ENCODE data around the gene SGSM1. TPM values are rescaled to one million over a fixed set of nuclear protein-coding genes. Genes with fewer than 3 reads are reported as not detected.

SGSM1 gene
- total and polyA plus RNA-seq, 2 of the 4 experiments (the other 2 are of a cell fraction) = not detected

DNA sequence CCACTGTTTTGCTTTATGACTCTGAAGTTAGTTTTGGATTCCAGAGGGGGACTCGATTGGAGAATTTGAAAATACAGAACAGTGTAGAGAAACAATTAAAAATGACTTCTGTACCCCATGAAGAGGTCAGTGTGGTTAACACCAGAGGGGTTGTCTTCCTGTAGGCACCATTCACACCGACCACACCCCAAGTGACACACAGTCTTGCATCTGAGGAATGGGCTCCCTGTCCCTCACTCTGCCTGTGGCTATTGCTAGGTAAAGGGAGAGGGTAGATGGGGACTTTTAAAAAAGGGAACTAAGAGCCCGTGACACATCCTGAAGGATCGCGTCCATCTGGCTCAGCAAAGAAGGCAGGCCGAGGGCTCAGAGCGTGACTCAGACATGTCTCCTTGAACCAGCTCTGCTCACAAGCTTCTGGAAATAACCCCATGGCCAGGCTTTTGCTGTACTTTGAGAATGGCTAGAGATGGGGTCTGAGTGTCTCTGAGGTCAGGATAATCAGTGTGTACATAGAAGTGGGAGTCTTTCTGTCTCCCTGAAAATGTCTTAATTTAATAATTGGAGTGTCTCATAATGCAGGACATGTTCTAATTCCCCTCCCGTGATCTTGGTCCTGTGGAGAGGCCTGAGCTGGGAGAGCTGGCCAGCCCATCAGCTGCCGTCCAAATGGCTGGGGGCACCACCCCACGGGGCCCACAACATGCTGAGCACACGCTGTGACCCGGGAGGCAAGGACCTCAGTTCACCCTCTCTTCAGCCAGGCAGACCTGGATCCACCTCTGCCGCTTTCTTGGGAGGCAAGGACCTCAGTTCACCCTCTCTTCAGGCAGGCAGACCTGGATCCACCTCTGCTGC, 39.3 kb downstream of the SGSM1 start (continued):
- TF ChIP-seq SMC3 (IDR thresholded peaks at IDR 0.05; ENCODE audit: low read depth, low read length) = no peak

GRCh38 chr22:24847490-24847889, 41.5 kb downstream of the SGSM1 start:
- Histone ChIP-seq H3K4me1 (ENCODE audit: control insufficient read depth, insufficient read depth, low read length) (no peaks in the 10 kb centered on the region), H3K4me2 (ENCODE audit: low read depth, low read length) (no peak overlapping the region), H2AK5ac (ENCODE audit: low read depth, low read length) (no peak overlapping the region), H3K23ac (ENCODE audit: low read depth, low read length) (no peak overlapping the region), H3K18ac (ENCODE audit: low read depth, low read length) (no peak overlapping the region), H3K79me1 (ENCODE audit: low read depth in 1 of 2, low read length in 2 of 2) (no peaks in the 10 kb centered on the region), H2BK120ac (ENCODE audit: low read depth, low read length) (no peak overlapping the region), H4K20me1 (ENCODE audit: insufficient read depth, low read length) (no peaks in the 10 kb centered on the region), H2BK5ac (ENCODE audit: low read depth, low read length, poor library complexity, severe bottlenecking) (no peak overlapping the region), H3K56ac (ENCODE audit: extremely low read depth, insufficient read depth, low read length) (no peak overlapping the region), H4K8ac (ENCODE audit: low read depth in 2 of 2, low read length in 2 of 2) (no peak overlapping the region), H2AK9ac (replicated peaks; ENCODE audit: low read depth, low read length, poor library complexity) (no peak overlapping the region), H3K4ac (ENCODE audit: low read depth, low read length) (no peak overlapping the region), H3K14ac (replicated peaks; ENCODE audit: low read depth, low read length) (no peak overlapping the region), H3K27ac (ENCODE audit: insufficient read depth, low read length) (no peak overlapping the region), H3K4me3 (ENCODE audit: insufficient read depth, low read depth, low read length) (no peak overlapping the region), H3K36me3 (ENCODE audit: control insufficient read depth, insufficient read depth, low read length) (no peaks in the 10 kb centered on the region), H3K9me1 (ENCODE audit: insufficient read depth, low read length) (no peaks in the 10 kb centered on the region), H4K5ac (ENCODE audit: low read depth, low read length) (no peak overlapping the region), H2BK20ac (ENCODE audit: low read depth, low read length) (no peak overlapping the region), H2AFZ (replicated peaks; ENCODE audit: low read length, poor library complexity) (no peak overlapping the region), H3K27me3 (ENCODE audit: control insufficient read depth, insufficient read depth, low read length) (no peaks in the 10 kb centered on the region), H3K9me3 (ENCODE audit: control insufficient read depth, insufficient read depth, low read length) (no peaks in the 10 kb centered on the region), H3K9ac (ENCODE audit: low read depth, low read length) (no peak overlapping the region), H4K91ac (ENCODE audit: insufficient read depth, low read depth, low read length) (no peak overlapping the region), H2BK15ac (ENCODE audit: low read depth, low read length) (no peak overlapping the region)
- in situ Hi-C loops (cut with MboI; ENCODE audit: low sequenced_read_pairs) = no loop called here
- no TSS peak for BruUV-seq (replicated peaks)
- intact Hi-C loops (cut with micrococcal nuclease) = no loop called here
- DNase-seq = no peak
- ATAC-seq (ENCODE audit: low read depth) = no peak
- 91% methylated on average over 6 of the region's 14 CpGs; no CpG with 5 or more reads in 1 of the 2 experiments for WGBS, 2 experiments (ENCODE audit: extremely low coverage in 2 of 2, insufficient read length in 1 of 2)
- ChIA-PET CTCF (no interaction called here), POLR2A (ENCODE audit: unreplicated experiment) (no interaction called here)
- dilution Hi-C loops (cut with HindIII; ENCODE audit: low sequenced_read_pairs, unreplicated experiment) = no loop called here
- no peak for TF ChIP-seq CEBPB (IDR thresholded peaks at IDR 0.05; ENCODE audit: low read depth, low read length)
- no peak for TF ChIP-seq RAD21 (IDR thresholded peaks at IDR 0.05; ENCODE audit: low read length)
- no peak for TF ChIP-seq CHD1 (IDR thresholded peaks at IDR 0.05; ENCODE audit: low read depth, low read length)
- TF ChIP-seq MAZ (IDR thresholded peaks at IDR 0.05; ENCODE audit: borderline replicate concordance, low read depth, low read length) = no peak
- TF ChIP-seq MXI1 (IDR thresholded peaks at IDR 0.05; ENCODE audit: borderline replicate concordance, low read depth, low read length) = no peak
- no peak for TF ChIP-seq ELK1 (IDR thresholded peaks at IDR 0.05; ENCODE audit: borderline replicate concordance, low read depth, low read length)
- TF ChIP-seq NFE2L2 (IDR thresholded peaks at IDR 0.05; ENCODE audit: low read depth, low read length) = no peak
- TF ChIP-seq BHLHE40 (IDR thresholded peaks at IDR 0.05; ENCODE audit: low read depth, low read length) = no peak
- TF ChIP-seq, protein P1, sequence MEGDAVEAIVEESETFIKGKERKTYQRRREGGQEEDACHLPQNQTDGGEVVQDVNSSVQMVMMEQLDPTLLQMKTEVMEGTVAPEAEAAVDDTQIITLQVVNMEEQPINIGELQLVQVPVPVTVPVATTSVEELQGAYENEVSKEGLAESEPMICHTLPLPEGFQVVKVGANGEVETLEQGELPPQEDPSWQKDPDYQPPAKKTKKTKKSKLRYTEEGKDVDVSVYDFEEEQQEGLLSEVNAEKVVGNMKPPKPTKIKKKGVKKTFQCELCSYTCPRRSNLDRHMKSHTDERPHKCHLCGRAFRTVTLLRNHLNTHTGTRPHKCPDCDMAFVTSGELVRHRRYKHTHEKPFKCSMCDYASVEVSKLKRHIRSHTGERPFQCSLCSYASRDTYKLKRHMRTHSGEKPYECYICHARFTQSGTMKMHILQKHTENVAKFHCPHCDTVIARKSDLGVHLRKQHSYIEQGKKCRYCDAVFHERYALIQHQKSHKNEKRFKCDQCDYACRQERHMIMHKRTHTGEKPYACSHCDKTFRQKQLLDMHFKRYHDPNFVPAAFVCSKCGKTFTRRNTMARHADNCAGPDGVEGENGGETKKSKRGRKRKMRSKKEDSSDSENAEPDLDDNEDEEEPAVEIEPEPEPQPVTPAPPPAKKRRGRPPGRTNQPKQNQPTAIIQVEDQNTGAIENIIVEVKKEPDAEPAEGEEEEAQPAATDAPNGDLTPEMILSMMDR (conservative IDR thresholded peaks at IDR 0.05; ENCODE audit: low read depth, low read length) = no peak
- TF ChIP-seq MAFK (IDR thresholded peaks at IDR 0.05; ENCODE audit: low read depth, low read length) = no peak
- TF ChIP-seq, protein P2, sequence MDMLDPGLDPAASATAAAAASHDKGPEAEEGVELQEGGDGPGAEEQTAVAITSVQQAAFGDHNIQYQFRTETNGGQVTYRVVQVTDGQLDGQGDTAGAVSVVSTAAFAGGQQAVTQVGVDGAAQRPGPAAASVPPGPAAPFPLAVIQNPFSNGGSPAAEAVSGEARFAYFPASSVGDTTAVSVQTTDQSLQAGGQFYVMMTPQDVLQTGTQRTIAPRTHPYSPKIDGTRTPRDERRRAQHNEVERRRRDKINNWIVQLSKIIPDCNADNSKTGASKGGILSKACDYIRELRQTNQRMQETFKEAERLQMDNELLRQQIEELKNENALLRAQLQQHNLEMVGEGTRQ (IDR thresholded peaks at IDR 0.05; ENCODE audit: low read depth, low read length) = no peak
- no peak for TF ChIP-seq RFX5 (IDR thresholded peaks at IDR 0.05; ENCODE audit: low read depth, low read length)

Data from IMR-90 (cell line).